Right forelimb (tissue), 1 donor: ENCODE results near the gene HOMER1.
A peak's percentile ranks its signal among the peaks of the same experiment; 100 is the strongest.

ENCODE experiments used
- DNase-seq: peaks from one replicate; pipeline ENCODE4 v3.0.0-alpha.2; 2018

Gene HOMER1

DNA sequence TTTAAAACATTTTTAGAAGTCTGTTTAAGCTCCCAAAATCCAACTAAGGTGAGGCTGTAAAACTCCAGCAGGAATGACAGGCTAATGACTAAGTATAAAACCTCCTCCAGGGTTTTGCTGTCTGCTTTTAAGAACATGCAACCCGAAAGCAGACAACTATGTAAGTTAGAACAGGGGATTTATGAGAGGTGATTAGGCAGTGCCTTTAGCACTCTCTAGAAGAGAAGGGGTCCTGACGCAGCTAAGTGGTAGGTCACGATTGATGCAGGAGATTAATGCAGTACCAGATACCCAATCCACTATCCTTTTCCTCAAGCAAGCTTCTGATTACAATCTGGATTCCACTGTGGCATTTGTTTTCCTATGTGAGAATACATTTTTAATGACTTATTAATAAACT lies 25.9 kb downstream of the HOMER1 start:
- DNase-seq = no peak

DNA sequence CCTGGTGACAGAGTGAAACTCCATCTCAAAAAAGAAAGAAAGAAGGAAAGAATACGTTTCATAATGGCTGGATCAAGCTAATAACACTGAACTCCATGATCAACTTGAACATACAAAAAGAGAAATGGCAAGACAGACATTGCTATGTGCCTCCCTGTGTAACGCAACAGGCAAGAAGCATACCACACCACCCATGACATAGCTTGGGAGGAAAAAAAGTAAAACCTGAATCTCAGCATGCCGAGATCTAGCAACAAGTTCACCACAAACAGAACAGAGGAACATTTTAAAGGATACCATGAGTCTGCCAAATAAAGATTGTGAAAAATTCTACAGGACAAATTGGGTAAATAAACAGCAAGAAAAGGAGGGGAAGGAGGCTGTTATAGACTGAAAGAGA lies 26.7 kb downstream of the HOMER1 start:
- no peak for DNase-seq

DNA sequence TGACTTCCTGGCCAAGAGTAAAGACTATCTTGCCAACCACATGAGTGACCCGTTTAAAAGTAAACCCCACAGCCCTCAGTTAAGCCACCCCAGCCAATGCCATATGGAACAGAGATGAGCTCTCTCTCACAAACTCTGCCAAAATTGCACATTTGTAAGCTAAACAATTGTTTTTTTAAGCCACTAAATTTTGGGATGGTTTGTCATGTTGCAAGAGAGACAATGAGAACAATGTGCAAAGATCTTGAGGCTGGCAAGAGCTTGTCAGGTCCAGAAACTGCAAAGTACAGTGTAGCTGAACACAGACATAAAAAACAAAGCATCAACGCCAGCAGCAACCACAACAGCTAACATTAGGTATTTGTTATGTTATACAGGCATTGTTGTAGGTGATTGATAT lies 27.8 kb downstream of the HOMER1 start:
- no peak for DNase-seq

DNA sequence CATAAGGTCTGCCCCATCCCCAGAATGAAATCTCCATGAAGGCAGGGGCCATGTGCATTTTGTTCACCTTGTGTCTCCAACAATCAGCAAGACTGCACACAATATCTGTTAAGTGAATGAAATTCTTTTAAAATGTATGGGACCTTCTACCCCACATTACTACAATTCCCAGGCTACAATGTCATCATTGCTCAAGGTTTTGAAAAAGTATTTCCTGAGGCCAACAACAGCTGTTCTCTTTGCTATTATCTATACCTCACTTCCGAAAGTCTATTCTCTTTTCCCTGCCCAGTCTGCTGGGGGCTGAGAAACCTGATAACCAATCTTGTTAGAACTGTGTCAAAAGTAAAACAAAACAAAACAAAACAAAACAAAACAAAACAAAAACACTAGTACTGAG lies 29.2 kb downstream of the HOMER1 start:
- DNase-seq = no peak

DNA sequence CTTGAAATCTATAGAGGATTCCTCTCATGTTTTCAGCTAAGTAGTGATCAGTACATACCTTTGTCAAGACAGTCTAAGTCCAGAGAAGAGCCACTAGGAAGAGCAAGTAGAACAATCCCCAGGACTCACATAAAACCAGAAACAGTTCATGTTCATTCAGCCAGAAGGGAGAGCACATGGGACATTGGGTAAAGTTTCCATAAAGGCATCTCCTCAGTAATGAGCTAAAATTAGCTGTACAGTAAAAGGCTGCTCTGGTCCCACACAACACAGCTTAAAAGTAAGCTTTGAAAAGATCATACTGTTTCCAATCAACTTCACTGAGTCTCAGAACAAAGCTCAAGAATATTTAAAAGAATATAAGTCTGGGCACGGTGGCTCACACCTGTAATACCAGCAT lies 32.4 kb downstream of the HOMER1 start:
- DNase-seq = no peak

DNA sequence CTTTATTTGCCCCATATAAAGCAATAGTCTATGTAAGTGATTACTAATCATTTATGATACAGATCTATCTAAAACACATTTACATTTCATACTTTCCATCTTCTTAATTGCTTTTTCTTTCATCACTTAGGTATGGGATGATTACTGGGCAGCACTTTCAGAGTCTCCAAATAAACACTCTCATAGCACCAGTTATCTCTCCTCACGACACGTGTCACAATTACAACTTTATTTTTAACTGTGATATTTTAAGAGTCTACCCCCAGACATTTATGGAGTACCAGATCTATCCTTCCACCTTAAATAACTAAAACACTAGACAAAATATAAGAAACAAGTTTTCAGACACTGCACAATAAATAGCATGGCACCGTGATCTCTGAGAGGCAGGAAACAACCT lies 32.9 kb downstream of the HOMER1 start:
- DNase-seq = no peak

DNA sequence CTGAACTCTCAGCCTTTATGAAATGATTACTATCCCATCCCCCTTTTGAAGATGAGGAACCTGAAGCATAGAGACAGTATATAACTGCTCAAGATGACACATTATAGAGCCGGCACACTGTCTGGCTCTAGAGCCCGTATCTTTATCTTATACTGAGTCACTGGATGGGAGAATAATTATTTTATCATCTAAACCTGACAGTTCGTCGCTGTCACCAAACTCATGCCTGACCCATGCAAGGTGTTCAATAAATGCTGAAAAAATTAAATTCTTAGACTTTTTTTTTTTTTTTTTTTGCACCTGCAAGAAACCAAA lies 38.8 kb downstream of the HOMER1 start:
- no peak for DNase-seq

DNA sequence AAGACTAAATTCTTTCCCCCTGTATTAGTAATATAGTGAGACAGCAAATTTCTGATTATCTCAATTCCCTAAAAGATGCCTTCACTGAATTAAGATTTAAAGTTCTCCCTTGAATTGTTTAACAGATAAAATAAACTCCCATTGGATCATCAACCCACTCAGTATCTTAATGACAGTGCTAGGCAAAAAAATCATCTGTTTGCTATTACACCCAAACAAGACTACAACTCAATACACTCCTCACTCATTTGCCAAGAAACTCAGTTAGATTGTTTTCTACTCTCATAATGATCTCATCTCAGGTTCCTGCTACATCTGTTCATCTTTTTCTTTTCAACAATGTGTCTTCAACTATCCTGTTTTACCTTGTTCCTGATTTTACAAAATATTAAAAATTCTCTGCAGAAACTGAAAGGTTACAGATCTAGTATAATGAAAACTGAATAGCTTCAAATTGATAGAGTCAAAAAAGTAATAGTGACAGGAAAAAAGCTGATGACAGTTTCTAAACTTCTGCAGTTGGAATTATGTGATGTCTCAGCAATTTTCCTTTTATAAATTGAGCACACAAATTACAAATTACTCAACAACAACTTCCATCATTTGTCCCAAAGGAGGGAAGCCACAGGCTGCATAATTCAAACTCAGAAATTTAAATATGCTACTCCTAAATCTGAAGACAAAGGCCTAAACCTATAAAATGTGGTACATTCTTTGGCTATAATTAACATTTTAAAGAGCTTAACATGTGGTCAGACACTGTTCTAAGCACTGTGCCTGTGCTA lies 39.4 kb downstream of the HOMER1 start:
- DNase-seq = no peak

DNA sequence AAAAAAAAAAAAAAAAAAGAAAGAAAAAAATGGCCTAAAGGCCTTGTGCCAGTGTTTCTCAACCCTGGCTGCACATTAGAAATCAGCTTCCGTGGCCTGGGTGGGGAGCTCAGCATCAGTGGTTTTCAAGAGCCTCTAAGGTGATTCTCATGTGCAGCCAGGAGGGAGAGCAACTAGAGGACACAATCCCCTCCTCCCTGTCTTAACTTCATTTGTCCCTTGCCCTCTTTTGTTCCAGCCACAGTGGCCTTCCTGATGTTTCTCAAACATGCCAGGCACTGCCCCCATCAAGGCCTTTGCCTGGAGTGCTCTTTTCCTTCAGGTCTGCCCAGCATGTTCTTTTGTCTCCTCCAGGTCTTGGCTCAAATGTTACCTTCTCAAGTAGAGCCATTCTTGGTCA lies 42.4 kb downstream of the HOMER1 start:
- no peak for DNase-seq

DNA sequence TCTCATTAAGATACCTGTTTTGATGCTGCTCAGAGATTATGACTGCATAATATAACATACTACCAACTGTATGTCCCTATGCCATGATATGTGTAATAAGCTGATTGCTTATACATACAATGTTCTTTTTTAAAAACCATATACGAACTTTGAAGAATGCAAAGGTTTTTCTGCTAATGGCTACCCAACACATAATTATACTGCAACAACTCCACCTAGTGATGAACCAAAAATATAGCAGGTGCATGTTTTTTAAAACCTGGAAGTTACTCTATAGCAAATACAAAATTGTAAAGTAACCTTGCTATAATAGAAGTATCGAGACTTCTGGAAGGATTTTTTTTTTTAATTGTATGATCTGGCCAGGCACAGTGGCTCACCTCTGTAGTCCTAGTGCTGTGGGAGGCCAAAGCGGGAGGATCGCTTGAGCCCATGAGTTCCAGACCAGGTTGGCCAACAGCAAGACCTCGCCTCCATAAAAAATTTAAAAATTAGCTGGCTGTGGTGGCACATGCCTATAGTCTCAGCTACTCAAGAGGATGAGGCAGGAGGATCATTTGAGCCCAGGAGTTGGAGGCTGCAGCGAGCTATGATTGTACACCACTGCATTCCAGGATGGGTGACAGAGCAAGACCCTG lies 49.1 kb downstream of the HOMER1 start:
- no peak for DNase-seq

DNA sequence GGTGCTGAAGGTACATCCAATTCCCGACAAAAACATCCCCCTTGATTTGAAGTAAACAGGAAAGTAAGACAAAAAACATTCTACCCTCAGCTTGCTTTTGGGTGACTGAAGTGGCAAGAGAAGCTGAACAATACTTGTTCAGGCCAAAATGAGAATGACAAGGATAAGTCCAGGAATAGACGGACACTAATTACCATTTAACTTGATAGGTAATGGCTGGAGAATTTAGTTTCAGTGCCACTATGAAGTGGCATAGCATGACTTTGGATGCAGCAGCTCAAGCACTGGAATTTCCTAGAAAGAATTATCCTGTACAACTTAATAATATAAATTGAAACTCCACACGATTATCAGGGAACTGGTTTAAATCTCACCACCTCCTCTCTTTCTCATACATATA lies 49.7 kb downstream of the HOMER1 start:
- DNase-seq = no peak

DNA sequence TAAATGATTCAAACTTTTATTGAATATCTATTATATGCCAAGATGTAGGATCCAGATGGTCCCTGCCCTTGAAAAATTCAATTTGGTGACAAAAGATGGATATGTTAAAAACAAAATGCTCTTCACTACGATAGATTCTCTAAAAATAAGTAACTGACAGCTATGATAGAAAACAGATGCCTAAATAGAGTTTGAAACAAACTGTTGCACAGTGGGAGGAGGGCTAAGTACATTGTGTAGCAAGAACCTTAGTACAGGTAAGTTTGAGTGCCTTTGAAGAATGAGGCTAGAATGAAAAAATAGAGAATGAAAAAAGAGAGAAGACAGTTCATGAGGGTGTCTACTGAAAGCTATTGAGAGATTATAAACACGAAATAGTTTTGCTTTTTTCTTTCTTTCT lies 54.3 kb downstream of the HOMER1 start:
- no peak for DNase-seq

DNA sequence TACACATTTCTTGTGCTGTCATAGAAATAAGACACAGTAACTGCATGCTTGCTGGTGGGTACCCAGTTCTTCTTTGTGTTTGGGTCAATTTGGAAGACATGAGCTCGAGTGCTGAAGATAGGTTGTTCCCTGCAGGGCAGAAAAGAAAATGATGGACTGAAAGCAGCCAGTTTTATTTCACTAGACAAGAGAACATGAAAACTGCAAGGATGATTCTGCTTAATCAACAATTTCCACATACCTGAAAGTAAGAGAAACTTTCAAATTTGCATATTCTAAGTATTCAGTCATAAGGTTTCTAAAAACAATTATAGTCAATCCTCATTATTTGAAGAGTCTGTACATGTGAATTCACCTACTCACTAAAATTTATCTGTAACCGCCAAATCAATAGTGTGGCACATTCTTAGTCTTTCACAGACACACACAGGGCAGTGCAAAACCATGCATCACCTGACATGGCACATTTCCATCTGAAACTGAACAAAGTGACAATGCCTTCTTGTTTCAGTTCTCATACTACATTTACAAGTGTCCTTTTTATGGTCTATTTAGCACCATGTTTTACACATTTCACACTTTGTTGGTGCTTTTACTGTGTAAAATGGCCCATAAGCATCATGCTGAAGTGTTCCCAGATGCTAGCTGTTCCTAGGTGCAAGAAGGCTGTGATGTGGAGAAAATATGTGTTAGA lies 56.9 kb downstream of the HOMER1 start:
- no peak for DNase-seq

DNA sequence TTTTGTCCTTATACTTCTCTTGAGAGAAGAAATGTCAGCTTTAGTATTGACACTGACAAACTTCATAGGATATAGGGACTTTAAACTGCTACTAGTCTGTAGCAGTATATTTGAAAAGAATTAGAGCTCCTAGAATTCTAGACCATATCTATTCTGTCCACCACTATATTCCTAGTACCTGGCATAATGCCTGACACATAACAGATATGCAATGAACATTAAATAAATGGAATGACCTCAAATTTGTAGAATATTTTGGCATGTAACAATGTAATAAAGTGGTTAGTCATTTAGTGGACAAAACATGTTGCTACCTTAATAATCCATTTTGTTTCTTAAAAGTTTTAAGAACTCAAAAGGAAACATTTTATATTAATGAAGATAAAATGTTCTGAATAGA lies 57.5 kb downstream of the HOMER1 start:
- DNase-seq = no peak

DNA sequence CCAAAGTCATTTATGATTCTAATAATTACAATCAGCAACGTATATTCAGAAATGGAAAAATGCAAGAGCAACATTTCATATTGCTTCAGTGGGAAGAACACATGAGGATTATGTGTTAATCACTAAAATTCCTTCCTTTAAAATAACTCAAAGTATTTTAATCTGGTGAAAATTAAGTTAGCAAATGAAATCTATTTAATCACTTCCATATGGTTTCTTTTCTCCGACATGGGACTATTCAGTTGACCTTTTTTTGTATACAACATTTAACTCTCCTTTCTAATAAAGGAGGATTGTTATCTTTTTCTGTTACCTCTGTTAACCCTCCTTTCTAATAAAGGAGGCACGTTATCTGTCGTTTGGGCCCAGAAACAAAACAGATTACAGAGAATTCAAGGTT lies 59.9 kb downstream of the HOMER1 start:
- no peak for DNase-seq

DNA sequence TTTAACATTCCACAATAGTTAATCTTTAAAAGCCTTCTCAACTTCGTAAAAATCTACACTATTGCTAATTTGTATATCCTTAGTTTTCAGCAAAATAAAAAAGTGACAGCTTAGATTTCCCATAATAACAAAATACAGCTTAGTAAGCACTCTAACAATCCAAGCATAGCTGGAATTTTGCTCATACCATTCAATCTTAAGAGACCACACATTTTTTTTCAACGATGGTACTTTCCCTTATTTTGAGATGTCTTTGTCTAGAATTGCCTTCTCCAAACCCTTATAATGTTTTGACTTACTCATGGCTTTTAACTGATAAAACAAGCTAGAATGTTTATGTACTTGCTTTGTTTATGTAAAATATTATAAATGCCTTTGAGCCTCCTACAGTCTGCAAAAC lies 65.6 kb downstream of the HOMER1 start:
- DNase-seq = no peak

DNA sequence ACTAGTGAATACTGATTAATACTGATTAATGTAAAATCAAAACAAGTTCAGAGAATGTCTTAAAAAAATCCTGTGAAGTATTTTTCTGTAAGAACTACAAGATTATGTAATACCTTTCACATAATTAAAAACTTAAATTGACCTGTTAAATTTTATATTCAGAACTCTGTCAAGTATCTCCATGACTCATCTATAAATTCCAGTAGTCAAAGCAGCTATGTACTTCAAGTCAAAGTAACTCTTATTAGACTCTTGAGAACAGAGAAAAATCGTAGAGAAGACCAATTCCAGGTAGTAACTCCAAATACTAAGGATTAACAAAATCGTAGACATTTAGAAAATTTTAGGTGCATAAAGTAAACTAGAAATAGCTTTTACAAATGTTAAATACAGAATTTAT lies 77.1 kb downstream of the HOMER1 start:
- no peak for DNase-seq

DNA sequence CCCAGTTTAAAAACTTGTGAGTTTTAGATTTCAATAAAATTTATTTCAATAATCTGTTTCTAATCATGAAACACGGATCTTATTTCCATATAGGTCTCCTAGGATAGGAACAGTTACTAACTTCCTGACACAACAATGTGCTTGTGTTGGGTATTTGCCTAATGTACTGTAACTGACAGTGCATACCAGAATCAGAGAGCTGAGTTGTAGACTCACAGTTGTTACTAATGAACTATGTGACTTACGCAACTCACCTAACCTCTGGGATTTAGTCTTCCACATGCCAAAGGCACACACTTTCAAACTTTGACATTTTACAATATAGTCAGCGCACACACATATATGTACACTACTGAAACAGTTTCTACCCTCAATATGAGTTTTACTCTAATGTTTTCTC lies 77.7 kb downstream of the HOMER1 start:
- DNase-seq = no peak

DNA sequence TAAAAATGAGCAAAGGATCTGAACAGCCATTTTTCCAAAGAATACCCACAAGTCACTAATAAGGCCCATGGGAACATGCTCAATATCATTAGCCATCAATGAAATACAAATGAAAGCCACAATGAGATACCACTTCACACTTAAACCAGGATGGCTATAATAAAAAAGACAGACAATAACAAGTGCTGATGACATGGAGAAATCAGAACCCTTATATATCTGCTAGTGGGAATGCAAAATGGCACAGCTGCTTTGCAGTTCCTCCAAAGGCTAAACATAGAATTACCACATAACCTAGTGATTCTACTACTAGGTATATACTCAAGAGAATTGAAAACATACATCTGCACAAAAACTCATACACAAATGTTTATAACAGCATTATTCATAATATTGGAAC lies 83.7 kb downstream of the HOMER1 start:
- DNase-seq = no peak

DNA sequence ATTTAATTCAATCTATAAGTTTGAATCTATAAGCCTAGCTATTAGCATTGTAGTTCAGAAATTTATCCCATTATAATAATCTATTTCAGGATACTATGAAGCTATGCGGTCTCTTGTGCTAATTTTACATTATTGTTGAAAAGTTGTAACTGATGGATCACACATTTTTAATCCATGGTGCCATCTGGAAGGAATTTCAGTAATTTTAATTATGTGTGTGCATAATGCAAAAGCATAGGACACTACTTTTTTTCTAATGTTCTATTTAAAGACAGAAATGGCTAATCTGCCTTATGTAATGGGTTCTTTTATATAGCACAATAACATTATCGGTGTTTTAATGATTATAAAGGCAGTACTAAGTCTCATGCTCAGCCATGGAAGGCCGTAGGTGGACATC lies 90.6 kb downstream of the HOMER1 start:
- DNase-seq = no peak

DNA sequence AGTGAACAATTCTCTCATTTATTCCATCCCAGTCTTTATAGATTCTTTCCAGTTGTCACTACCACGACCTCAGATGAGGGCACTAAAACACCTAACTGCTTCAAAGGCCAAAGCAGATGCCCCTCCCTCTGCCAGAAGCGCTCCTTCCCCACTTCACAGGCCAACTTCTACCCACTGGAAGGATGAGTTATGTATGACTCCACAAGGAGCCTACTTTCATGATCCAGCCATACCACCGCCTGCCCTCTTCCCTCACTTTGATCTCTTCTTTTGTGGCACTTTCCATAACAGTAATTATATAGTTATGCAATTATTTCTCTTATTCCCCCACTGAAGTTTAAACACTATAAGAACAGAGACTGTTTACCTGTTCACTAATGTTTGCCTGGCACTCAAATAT lies 93.7 kb downstream of the HOMER1 start:
- no peak for DNase-seq

DNA sequence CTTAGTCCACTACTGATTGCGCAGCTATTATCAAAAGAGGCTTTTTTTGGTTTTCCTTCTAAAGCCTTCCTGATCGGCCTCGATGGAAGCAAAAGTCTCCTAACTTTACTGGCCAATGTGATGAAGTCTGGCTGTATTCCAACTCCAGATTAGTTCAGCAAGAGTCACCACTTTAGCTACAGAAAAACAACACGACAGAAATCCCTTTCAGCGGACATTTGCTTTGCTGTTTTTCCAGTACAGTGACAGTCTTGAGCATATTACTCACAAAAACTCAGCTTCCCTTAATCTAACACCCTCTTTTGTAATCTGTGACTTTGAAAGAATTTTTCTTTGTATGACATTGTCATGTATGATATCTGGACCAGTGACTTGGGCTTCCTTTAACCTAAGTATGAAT lies 95.7 kb downstream of the HOMER1 start:
- DNase-seq = no peak

DNA sequence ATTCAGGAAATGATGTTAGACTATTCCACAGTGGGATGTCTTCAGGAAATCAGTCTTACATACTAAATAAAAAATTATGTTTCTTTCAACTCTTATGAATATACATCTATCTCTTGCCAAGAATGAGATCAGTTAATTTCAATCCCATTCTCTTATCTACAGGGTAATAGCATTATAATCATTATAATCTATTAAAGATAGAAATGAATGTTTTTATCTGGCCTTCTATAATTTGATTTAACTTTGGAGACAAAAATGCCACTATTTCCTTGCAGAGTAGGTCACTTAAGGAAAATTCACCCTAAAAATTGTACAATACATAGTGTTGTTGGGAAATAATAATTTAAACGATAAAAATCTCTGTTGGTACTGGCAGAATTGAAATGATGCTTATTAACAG lies 96.4 kb downstream of the HOMER1 start:
- no peak for DNase-seq

DNA sequence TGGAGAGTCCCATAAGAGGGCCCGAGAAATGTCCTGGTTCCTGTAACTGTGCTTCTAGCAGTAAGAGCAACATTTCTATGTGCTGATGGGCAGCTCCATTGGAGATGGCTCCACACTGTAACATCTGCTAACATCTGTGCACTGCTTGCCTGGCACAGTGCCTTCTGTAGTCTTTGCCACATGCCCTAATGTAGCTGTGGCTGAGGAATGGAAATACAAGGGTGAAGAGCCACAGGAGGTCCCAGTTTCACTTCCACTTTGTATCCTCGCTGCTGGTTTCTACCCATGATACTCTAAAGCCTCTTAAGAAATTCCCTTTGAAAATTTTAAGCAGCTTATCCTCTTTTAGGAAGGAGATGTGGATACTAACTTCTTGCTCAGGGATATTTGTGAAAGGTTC lies 97.4 kb downstream of the HOMER1 start:
- peak; percentile 42 for DNase-seq

DNA sequence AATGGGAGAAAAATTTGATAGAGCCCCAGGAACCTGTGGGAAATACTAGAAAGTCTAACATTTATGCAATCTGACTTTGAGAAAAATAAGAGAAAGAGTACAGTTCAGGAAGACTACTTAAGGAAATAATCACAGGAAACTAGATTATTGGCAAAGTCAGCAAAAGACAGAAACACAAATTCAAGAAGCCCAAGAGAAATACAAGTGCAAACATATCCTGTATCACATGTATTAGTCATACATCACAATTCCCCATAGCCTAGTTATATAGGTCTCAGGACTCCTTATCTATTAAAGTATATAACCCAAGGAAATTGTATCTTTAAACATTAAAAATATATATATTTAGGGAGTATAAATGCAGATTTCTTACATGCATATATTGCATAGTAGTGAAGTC lies 100.8 kb downstream of the HOMER1 start:
- no peak for DNase-seq
